Endothelial cell of umbilical vein (primary cell): ENCODE measurements around the gene GRIA1.
"Not testable (repeated sequence)": the region's sequence is repeated elsewhere in the genome, so short reads cannot be mapped to it uniquely, and the experiment has no call there.

ENCODE experiments used
- POLR2A ChIP-seq: IDR thresholded peaks from 2 replicates; pipeline ENCODE4 v1.6.1; 2012; ENCODE audit warnings: low read depth, mild to moderate bottlenecking, control low read depth, low read length
- TF ChIP-seq, protein P1 (sequence below), 2 donors: IDR thresholded peaks; 1 replicate in 1 of 2; 2 replicates in 1 of 2; pipeline ENCODE4 v1.5.1; 2011; ENCODE audit warnings: low read length in 2 of 2, mild to moderate bottlenecking in 2 of 2, moderate library complexity in 2 of 2, control low read depth in 1 of 2, inconsistent platforms in 1 of 2, low read depth in 1 of 2; ENCODE audit not compliant: insufficient read depth in 1 of 2; ENCODE audit errors: extremely low read depth in 1 of 2

DNA sequence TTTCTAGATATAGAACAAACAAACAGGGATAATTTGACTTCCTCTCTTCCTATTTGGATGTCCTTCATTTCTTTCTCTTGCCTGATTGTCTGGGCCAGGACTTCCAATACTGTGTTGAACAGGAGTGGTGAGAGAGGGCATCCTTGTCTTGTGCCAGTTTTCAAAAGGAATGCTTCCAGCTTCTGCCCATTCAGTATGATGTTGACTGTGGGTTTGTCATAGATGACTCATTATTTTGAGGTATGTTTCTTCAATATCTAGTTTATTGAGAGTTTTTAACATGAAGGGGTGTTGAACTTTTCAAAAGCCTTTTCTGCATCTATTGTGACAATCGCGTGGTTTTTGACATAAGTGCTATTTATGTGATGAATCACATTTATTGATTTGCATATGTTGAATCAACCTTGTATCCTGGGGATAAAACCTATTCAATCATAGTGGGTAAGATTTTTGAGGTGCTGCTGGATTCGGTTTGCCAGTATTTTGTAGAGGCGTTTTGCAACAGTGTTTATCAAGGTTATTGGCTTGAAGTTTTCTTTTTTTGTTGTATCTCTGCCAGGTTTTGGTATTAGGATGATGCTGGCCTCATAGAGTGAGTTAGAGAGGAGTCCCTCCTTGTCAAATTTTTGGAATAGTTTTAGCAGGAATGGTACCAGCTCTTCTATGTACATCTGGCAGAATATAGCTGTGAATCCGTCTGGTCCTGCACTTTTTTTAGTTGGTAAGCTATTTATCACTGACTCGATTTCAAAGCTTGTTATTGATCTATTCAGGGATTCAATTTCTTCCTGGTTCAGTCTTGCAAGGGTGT, 359.0 kb downstream of the GRIA1 start:
- TF ChIP-seq, protein P1, sequence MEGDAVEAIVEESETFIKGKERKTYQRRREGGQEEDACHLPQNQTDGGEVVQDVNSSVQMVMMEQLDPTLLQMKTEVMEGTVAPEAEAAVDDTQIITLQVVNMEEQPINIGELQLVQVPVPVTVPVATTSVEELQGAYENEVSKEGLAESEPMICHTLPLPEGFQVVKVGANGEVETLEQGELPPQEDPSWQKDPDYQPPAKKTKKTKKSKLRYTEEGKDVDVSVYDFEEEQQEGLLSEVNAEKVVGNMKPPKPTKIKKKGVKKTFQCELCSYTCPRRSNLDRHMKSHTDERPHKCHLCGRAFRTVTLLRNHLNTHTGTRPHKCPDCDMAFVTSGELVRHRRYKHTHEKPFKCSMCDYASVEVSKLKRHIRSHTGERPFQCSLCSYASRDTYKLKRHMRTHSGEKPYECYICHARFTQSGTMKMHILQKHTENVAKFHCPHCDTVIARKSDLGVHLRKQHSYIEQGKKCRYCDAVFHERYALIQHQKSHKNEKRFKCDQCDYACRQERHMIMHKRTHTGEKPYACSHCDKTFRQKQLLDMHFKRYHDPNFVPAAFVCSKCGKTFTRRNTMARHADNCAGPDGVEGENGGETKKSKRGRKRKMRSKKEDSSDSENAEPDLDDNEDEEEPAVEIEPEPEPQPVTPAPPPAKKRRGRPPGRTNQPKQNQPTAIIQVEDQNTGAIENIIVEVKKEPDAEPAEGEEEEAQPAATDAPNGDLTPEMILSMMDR (IDR thresholded peaks at IDR 0.05; ENCODE audit: extremely low read depth in 1 of 2, insufficient read depth in 1 of 2, low read depth in 1 of 2, low read length in 2 of 2): not testable (repeated sequence)
- TF ChIP-seq POLR2A: not testable (repeated sequence)
